Keratinocyte (primary cell): ENCODE results near the gene ZNF407. TPM values are rescaled to one million over a fixed set of nuclear protein-coding genes. Genes with fewer than 3 reads are reported as not detected.

Experiments
- DNase-seq: peaks from one replicate; pipeline ENCODE4 v3.0.0-alpha.2; 2011; ENCODE audit warnings: low read depth, missing footprints, low spot score
- FAIRE-seq: peaks from 2 replicates; lab custom pipeline; 2011; peaks lifted over from hg19 to GRCh38; lab: Jason Lieb, UNC
- H2AFZ ChIP-seq: 2 replicates; pipeline ENCODE4 v1.6.0; 2012; ENCODE audit warnings: low read length, control low read depth, inconsistent platforms; ENCODE audit not compliant: control insufficient read depth
- H3K27ac ChIP-seq: 2 replicates; pipeline ENCODE4 v1.5.1; 2011; ENCODE audit warnings: low read length; ENCODE audit not compliant: control insufficient read depth, insufficient read depth
- H3K27me3 ChIP-seq: 3 replicates; pipeline ENCODE4 v1.6.0; 2011; ENCODE audit warnings: low read length; ENCODE audit not compliant: control insufficient read depth, insufficient read depth; ENCODE audit errors: extremely low read depth
- H3K36me3 ChIP-seq, 2 experiments: 2 replicates in 1 of 2; 3 replicates in 1 of 2; pipeline ENCODE4 v1.5.1; 2011; ENCODE audit warnings: low read length in 2 of 2, mild to moderate bottlenecking in 1 of 2; ENCODE audit not compliant: control insufficient read depth in 2 of 2, insufficient read depth in 2 of 2; ENCODE audit errors: extremely low read depth in 1 of 2
- H3K4me1 ChIP-seq: 3 replicates; pipeline ENCODE4 v1.5.1; 2011; ENCODE audit warnings: low read length; ENCODE audit not compliant: control insufficient read depth, insufficient read depth; ENCODE audit errors: extremely low read depth
- H3K4me2 ChIP-seq: 3 replicates; pipeline ENCODE4 v1.6.0; 2011; ENCODE audit warnings: low read depth, low read length; ENCODE audit not compliant: control insufficient read depth, insufficient read depth; ENCODE audit errors: extremely low read depth
- H3K4me3 ChIP-seq, 3 experiments: fragments of 200-600 bp in 1 of 3; sonication (generic) in 1 of 3; 2 replicates in 2 of 3; 3 replicates in 1 of 3; pipeline ENCODE4 v1.5.1; 2011 to 2016; ENCODE audit warnings: low read length in 3 of 3, mild to moderate bottlenecking in 3 of 3, control low read depth in 2 of 3, inconsistent platforms in 1 of 3, low read depth in 1 of 3, mixed read lengths in 1 of 3, mixed run types in 1 of 3, moderate library complexity in 1 of 3; ENCODE audit not compliant: control insufficient read depth in 2 of 3, insufficient read depth in 2 of 3; ENCODE audit errors: extremely low read depth in 1 of 3
- H3K79me2 ChIP-seq: 2 replicates; pipeline ENCODE4 v1.6.0; 2012; ENCODE audit warnings: low read length; ENCODE audit not compliant: control insufficient read depth, insufficient read depth
- H3K9ac ChIP-seq: 3 replicates; pipeline ENCODE4 v1.6.0; 2011; ENCODE audit warnings: low read length; ENCODE audit not compliant: control insufficient read depth, insufficient read depth; ENCODE audit errors: extremely low read depth
- H3K9me1 ChIP-seq: 3 replicates; pipeline ENCODE4 v1.6.0; 2011; ENCODE audit warnings: low read length; ENCODE audit not compliant: control insufficient read depth, insufficient read depth; ENCODE audit errors: extremely low read depth
- H3K9me3 ChIP-seq: 2 replicates; pipeline ENCODE4 v1.5.1; 2012; ENCODE audit warnings: low read depth, low read length; ENCODE audit not compliant: control insufficient read depth
- H4K20me1 ChIP-seq: 3 replicates; pipeline ENCODE4 v1.6.0; 2011; ENCODE audit warnings: low read length; ENCODE audit not compliant: control insufficient read depth, insufficient read depth; ENCODE audit errors: extremely low read depth
- EZH2 ChIP-seq: IDR thresholded peaks from one replicate; pipeline ENCODE4 v1.6.1; 2012; ENCODE audit warnings: inconsistent platforms, mild to moderate bottlenecking, low read length, moderate library complexity
- dilution Hi-C: fragments of 300-500 bp; cut with MboI; formaldehyde crosslinking; loops from one replicate; pipeline ENCODE4 v1.7.0; 2020; ENCODE audit warnings: low sequenced_read_pairs; ENCODE audit not compliant: extremely low pct_ligation_motif_present
- polyA plus RNA-seq, 5 experiments: library from polyadenylated mRNA; depleted of rRNA in 3 of 5; stranded (reverse) in 3 of 5; stranded (forward) in 1 of 5; unstranded in 1 of 5; fragments of >200 nt; gene quantifications; 1 replicate in 1 of 5; 2 replicates in 3 of 5; 3 replicates in 1 of 5; pipeline versions ENCODE4 v1.2.1 to v1.2.3, GENCODE V29; 2011 to 2012; ENCODE audit warnings: missing spikeins in 2 of 5, low read depth in 1 of 5, low replicate concordance in 1 of 5
- TF ChIP-seq, protein P1 (sequence below), 3 experiments: IDR thresholded peaks in 1 of 3; conservative IDR thresholded peaks in 1 of 3; optimal IDR thresholded peaks in 1 of 3; 2 replicates in 2 of 3; 3 replicates in 1 of 3; pipeline versions ENCODE3 to v1.5.1; 2011; ENCODE audit warnings: low read length in 3 of 3, mild to moderate bottlenecking in 3 of 3, moderate library complexity in 2 of 3, control low read depth in 1 of 3, inconsistent platforms in 1 of 3; ENCODE audit not compliant: insufficient read depth in 2 of 3; ENCODE audit errors: extremely low read depth in 1 of 3

The ZNF407 gene
- polyA plus RNA-seq, 1 donor (not counting 4 experiments of a cell fraction or from before 2014, with no cell fraction given) = 3.8 TPM

DNA sequence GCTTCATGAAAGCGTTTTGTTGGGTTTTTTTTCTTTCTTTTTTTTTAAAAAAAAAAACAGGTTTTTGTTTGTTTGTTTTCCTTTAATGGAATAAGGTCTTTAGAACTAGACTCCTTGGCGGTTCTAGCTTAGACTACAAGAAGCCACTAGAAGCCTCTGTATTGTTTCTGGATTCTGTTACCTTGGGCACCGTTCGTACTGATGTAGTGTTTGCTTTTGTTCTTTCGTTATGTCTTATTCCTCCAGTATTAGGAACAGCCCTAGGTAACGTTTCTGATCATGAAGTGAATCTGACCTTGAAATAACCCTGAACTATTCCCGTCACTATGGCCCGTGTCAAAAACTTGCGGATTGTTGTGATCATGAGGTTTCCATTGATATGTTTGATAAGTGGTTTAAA, 446.6 kb downstream of the ZNF407 start:
- no peak overlapping the region for H3K4me2 ChIP-seq
- TF ChIP-seq, protein P1, sequence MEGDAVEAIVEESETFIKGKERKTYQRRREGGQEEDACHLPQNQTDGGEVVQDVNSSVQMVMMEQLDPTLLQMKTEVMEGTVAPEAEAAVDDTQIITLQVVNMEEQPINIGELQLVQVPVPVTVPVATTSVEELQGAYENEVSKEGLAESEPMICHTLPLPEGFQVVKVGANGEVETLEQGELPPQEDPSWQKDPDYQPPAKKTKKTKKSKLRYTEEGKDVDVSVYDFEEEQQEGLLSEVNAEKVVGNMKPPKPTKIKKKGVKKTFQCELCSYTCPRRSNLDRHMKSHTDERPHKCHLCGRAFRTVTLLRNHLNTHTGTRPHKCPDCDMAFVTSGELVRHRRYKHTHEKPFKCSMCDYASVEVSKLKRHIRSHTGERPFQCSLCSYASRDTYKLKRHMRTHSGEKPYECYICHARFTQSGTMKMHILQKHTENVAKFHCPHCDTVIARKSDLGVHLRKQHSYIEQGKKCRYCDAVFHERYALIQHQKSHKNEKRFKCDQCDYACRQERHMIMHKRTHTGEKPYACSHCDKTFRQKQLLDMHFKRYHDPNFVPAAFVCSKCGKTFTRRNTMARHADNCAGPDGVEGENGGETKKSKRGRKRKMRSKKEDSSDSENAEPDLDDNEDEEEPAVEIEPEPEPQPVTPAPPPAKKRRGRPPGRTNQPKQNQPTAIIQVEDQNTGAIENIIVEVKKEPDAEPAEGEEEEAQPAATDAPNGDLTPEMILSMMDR (optimal IDR thresholded peaks at IDR 0.05 in 1 of 3, IDR thresholded peaks at IDR 0.05 in 1 of 3, conservative IDR thresholded peaks at IDR 0.05 in 1 of 3; ENCODE audit: extremely low read depth in 1 of 3, insufficient read depth in 2 of 3, low read length in 3 of 3) = no peak
- TF ChIP-seq EZH2 = no peak
- H3K27me3 ChIP-seq = no peaks in the 10 kb centered on the region
- DNase-seq (no peak), FAIRE-seq (no peak)
- H3K4me1 ChIP-seq = no peaks in the 10 kb centered on the region
- no peak overlapping the region for H2AFZ ChIP-seq
- H3K27ac ChIP-seq = no peak overlapping the region
- no peak overlapping the region for H3K4me3 ChIP-seq
- dilution Hi-C loops = no loop called here
- no peak overlapping the region for H3K9ac ChIP-seq
- no peaks in the 10 kb centered on the region for H3K36me3 ChIP-seq
- no peaks in the 10 kb centered on the region for H3K9me1 ChIP-seq
- H3K79me2 ChIP-seq = no peaks in the 10 kb centered on the region
- H4K20me1 ChIP-seq = no peaks in the 10 kb centered on the region
- H3K9me3 ChIP-seq = no peaks in the 10 kb centered on the region

DNA sequence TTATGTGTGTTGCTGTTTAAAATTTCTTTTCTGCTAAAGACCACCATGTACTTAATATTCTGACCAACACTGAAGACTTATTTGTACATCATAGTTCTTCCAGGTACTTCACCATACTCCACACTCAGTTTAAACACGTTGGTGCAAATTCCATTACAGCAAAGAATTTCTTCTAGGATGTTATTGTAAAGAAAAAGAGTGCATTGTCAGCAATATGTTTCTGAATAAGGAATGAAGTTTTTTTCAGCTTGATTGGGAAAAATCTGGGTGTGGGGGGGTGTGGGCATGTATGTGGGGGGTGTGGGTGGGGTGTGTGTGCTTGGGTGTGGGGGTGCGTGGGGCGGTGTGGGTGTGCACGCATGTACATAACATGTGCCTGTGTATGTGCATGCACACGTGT, 447.1 kb downstream of the ZNF407 start:
- Histone ChIP-seq H3K27ac (no peak overlapping the region), H3K79me2 (no peaks in the 10 kb centered on the region), H3K9me1 (no peaks in the 10 kb centered on the region), H3K4me2 (no peak overlapping the region), H3K9me3 (no peaks in the 10 kb centered on the region), H3K9ac (no peak overlapping the region), H4K20me1 (no peaks in the 10 kb centered on the region), H3K4me3 (no peak overlapping the region), H3K36me3 (no peaks in the 10 kb centered on the region), H3K27me3 (no peaks in the 10 kb centered on the region), H3K4me1 (no peaks in the 10 kb centered on the region), H2AFZ (no peak overlapping the region)
- TF ChIP-seq, protein P1 (optimal IDR thresholded peaks at IDR 0.05 in 1 of 3, IDR thresholded peaks at IDR 0.05 in 1 of 3, conservative IDR thresholded peaks at IDR 0.05 in 1 of 3; ENCODE audit: extremely low read depth in 1 of 3, insufficient read depth in 2 of 3, low read length in 3 of 3) = no peak
- no peak for TF ChIP-seq EZH2
- FAIRE-seq (no peak), DNase-seq (no peak)
- dilution Hi-C loops = no loop called here
